HG02610 (cell line): ENCODE measurements around the gene MFNG.
"Not testable (repeated sequence)": the region's sequence is repeated elsewhere in the genome, so short reads cannot be mapped to it uniquely, and the experiment has no call there.

Experiments
- ATAC-seq: cut with Tn5 transposase; IDR thresholded peaks from one replicate; pipeline ENCODE4 v1.9.1; 2021; ENCODE audit warnings: mild to moderate bottlenecking, moderate library complexity; ENCODE audit not compliant: unreplicated experiment

Gene MFNG, protein sequence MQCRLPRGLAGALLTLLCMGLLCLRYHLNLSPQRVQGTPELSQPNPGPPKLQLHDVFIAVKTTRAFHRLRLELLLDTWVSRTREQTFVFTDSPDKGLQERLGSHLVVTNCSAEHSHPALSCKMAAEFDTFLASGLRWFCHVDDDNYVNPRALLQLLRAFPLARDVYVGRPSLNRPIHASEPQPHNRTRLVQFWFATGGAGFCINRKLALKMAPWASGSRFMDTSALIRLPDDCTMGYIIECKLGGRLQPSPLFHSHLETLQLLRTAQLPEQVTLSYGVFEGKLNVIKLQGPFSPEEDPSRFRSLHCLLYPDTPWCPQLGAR

GRCh38 chr22:37486224-37486845 is at the start of gene MFNG:
TSS of gene MFNG (minus strand) at chr22:37486384. CDS start at chr22:37486177, 207 bp downstream.
- ATAC-seq: peak; percentile 42

DNA sequence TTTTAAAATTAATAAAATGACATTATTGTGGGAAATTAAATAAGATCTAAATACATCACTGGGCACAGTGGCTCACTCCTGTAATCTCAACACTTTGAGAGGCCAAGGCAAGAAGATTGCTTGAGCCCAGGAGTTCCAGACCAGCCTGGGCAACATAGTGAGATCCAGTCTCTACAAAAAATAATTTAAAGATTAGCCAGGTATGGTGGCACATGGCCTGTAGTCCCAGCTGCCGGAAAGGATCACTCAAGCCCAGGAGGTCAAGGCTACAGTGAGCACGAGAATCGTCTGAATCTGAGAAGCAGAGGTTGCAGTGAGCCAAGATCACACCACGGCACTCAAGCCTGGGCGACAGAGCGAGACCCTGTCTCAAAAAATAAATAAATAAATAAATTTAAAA is 49.0 kb upstream of the MFNG start:
- no peak for ATAC-seq

GRCh38 chr22:37534445-37534844 is 48.3 kb upstream of the MFNG start:
- ATAC-seq: no peak

- no peak for ATAC-seq
Measured at GRCh38 chr22:37533995-37534394, 47.8 kb upstream of the MFNG start.

DNA sequence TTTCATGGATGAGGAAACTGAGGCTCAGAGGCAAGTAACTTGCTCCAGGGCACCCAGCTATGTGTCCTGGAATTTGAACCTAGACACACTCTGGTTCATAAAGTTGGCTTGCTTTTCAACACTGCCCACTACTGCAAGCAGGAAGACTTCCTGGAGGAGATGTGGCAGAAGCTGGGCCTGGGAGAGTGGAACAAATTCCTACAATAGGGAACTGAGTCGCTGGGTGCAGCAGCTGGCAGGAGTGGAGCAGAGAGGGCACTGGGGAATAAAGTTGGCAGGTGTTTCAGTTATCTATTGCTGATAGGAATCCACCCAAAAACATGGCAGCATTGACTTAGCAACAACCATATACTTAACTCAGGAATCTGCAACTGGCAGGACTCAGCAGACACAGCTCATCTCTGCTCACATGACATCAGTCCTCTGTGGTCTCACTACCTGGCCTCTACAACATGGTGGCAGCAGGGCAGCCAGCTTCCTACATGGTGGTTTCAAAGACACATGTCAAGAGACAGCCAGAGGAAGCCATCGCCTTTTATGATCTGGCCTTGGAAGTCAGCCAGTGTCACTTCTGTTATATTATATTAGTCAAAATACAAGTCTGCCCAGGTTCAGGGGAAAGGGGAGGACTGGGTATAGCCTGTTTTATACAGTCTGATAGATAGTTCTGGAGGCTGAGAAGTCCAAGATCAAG is 43.6 kb upstream of the MFNG start:
- ATAC-seq: no peak

DNA sequence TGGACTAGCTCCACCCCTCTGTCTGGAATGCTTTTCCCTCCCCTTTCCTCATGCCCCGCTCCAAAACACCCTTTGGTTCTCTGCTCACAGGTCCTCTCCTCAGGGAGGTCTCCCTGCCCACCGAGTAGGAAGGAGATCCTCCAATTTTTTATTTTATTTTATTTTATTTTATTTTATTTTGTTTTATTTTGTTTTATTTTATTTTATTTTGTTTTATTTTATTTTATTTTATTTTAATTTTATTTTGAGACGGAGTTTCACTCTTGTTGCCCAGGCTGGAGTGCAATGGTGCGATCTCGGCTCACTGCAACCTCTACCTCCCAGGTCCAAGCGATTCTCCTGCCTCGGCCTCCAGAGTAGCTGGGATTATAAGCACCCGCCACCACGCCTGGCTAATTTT is 41.8 kb upstream of the MFNG start:
- not testable (repeated sequence) for ATAC-seq

DNA sequence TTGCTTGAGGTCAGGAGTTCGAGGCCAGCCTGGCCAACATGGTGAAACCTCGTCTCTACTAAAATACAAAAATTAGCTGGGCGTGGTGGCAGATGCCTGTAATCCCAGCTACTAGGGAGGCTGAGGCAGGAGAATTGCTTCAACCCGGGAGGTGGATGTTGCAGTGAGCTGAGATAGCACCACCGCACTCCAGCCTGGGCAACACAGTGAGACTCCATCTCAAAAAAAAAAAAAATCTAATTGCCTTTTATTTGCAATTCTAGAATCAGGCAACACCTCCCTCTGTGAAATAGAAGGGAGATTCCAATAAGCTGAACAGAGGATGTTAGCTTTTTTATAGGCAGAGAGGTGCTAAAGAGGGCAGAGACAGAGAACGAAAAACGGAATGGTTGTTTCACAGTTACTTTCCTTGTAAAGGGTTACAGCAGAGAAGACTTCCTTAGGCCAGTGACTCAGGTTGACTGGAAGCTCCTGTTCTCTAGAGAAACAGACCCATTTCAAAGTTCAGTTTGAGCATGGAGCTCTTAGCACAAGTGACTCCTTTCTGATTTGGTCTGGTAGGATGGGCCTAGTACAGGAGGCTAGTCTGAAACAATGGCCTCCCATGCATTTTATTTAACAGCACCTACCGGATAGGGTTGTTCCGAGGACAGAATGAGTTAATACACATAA is 41.0 kb upstream of the MFNG start:
- not testable (repeated sequence) for ATAC-seq

DNA sequence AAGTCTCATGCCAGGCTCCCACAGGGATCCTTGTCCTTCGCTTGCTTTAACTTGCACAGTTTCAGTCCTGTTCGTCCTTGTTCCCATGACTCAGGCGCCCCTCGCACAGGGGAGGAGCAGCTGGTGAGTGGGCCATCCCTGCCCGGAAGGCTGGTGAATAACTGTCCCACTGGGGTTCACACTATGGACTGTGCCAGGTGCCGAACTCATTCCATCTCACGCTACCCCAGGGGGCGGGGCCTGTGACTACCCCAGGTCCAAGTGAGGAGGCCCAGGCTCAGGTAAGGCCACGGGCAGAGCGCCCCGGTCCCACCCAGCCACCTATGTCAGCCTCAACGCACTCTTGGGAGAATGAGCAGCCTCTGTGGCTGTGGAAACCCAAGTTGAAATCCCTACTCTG is 40.2 kb upstream of the MFNG start:
- ATAC-seq: no peak

GRCh38 chr22:37525746-37526350 is 39.7 kb upstream of the MFNG start:
- no peak for ATAC-seq

GRCh38 chr22:37525073-37525745 is 39.0 kb upstream of the MFNG start:
- no peak for ATAC-seq

- no peak for ATAC-seq
Measured at GRCh38 chr22:37522482-37522881, 36.3 kb upstream of the MFNG start.

DNA sequence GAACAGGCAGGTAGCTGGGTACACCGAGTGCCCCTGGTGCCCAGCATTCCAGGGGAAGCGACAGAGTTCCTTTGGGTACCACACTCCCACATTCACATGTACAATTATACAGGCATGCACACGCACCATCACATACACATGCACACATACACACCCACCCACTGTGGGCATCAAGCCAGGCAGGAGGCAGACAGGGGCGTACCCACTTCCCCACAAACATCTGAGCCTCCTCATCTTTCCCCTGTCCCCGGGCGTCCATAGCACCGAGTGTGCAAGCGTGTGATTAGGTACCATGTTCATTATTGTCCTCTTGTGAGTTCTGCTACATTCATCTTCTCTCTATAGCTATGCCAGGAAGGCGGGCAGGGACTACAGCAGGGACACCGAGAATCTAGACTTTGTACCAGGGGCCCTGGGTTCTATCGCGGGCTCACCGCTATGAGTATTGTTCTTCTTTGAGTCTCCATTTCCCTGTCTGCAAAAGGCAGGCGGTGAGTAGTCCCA is 35.1 kb upstream of the MFNG start:
- ATAC-seq: no peak

DNA sequence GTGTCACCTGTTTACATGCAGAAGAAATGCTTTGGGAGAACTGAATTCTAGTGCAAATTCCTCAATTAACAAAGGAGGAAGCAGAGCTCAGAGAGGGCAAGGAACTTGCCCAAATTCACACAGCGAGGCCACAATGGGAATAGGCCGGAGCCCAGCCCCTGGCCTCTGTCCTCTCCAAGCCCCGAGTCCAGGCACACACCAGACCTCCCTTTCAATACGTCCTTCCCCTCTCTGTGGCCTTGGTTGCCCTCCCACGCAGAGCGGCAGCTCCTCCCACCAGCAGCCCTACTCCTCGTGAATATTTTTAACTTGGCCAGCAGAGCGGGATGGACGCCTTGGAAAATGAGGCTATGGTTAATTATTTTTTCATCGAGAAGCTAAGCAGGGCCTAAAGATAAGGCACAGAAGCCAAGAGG is 34.6 kb upstream of the MFNG start:
- no peak for ATAC-seq

DNA sequence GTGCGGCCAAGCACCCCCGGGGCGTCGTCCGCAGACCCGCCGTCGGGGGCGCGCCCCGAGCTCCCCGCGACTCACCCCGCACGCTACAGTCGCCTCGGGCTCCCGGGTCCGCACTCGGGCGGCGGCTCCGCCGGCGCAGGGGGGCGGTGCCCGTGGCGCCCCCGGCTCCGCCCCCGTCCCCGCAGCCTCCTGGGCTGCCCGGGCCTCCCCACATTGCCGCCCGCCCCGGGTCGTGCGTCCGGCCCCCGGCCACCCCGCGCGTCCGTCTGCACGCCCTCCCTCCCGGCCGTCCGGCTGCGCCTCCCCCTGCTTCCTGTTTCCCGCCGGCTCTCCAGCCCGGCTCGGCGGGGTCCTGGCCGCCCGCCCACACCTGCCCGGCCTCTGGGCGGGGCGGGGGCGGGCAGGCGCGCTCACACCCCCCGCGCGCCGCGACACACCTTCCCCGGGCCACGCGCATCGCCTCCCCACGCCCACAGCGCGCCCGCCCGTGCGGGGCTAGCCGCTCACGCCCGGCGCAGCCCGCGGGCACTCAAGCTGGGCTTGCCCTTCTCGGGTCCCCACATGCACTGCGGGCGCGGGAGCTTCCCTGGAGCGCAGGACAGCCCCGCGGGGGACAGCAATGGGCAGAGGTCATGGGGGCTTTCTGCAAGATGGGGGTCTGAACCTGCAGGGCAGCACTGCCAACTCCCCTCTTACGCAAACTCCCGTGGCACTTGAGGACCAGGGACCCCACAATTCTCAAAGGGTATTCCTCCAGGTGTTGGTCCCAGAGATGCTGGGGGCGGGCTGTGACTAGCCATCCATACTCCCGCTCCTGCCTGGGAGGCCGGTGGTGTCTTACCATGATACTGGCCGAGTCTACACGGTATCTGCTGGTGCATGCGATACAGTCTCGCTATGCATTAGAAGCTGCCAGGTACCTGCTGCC is 33.3 kb upstream of the MFNG start, which contains the start of gene CARD10:
Gene CARD10, minus strand, starts transcription at position 148 of the 928 bp plus-strand sequence. CDS start 215 bp downstream, outside the sequence.
- ATAC-seq: no peak

GRCh38 chr22:37518509-37519267 is 32.5 kb upstream of the MFNG start:
- ATAC-seq: no peak

DNA sequence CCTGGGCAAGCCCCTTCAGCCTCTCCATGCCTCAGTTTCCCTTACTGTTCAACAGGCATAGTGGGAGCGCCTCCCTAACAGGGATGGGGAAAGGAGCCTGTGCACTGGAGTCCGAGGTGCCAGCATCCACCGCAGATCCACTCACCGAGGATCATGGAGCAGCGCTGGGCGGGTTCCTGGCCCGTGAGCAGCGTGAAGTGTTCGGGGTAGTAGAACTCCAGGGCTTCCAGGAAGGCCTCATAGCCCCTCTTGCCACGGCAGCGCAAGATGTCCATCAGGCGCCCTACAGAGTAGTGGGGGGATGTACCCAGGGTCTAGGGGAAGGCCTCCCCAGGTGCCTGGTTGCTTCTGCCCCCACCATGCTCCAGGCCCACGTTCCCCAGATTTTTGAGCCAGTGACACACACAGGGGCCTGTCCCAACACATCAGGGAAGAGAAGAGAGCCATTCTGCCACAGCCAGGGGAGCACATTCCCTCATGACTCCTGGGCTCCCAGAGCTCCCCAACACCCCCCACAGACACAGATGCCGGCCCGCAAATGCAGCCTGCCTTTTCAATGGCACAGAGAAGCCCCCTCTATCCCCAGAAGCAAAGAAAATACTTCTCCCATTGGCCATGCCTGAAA is 31.8 kb upstream of the MFNG start:
- no peak for ATAC-seq

DNA sequence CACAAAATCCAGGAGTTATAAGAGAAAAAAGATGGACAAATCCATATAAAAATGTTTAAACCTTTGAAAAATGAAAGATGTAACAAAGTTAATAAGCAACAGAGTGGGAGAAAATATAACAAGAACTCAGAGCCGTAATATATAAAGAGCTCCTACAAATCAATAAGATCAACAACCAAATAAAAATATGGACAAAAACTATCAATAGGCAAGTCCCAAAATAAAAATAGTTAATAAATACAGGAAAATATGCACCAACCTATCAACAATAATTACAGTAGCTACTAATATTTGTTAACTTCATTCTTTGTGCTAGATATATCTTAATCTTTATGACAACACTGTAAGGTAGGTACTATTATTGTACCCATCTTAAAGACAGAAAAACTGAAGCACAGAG is 30.3 kb upstream of the MFNG start:
- no peak for ATAC-seq

DNA sequence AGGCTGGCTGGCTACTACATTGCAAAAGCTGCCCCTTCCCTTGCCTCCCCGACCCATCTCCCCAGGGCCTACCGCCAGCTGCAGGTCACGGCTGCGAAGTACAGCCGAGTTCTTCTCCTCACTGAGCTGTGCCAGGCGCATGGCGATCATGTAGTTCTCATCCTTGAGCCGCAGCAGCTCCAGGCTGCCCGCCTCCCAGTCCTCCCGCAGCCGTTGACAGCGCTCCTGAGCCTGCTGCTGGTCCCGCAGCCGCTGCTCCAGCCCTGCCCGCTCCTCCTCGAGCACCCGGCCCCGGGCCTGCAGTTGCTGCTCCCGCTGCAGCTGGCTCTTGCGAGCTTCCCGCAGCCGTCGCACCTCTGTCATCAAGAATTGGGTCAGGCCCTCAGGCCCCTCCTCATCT is 29.7 kb upstream of the MFNG start:
- ATAC-seq: no peak
